ENCODE results near the gene YDJC.

- no peak for TF ChIP-seq CTCF (conservative IDR thresholded peaks at IDR 0.05; ENCODE audit: low read depth in 2 of 2)
- no peak for TF ChIP-seq ZNF331 (CRISPR knock-in tag; IDR thresholded peaks at IDR 0.05; ENCODE audit: low read depth)
- TF ChIP-seq POLR2AphosphoS5 (IDR thresholded peaks at IDR 0.05; ENCODE audit: low read depth), result no peak
- TF ChIP-seq EZH2 (IDR thresholded peaks at IDR 0.05; ENCODE audit: low read depth, unreplicated experiment), result no peak
- no peak for TF ChIP-seq CREB1 (CRISPR knock-in tag; IDR thresholded peaks at IDR 0.05; ENCODE audit: low read depth)
- no peak for TF ChIP-seq REST (IDR thresholded peaks at IDR 0.05; ENCODE audit: unreplicated experiment)
- no peak for TF ChIP-seq JUNB (IDR thresholded peaks at IDR 0.05; ENCODE audit: unreplicated experiment)
- TF ChIP-seq NANOG (IDR thresholded peaks at IDR 0.05; ENCODE audit: borderline replicate concordance), result no peak
- TF ChIP-seq ZNF114 (CRISPR knock-in tag; IDR thresholded peaks at IDR 0.05), result no peak
Measured at GRCh38 chr22:21612858-21613257, 17.0 kb downstream of the YDJC start.
